Body of pancreas (tissue), 4 donors: ENCODE data around the gene PPL.

Source experiments
- CTCF ChIP-seq, 7 experiments: fragments of 450-650 bp in 4 of 7; fragments of 200-600 bp in 3 of 7; sonication (generic) in 3 of 7; IDR thresholded peaks; one replicate each; pipeline ENCODE4 v1.5.1; 2016 to 2019; ENCODE audit warnings: antibody characterized with exemption in 7 of 7
- POLR2A ChIP-seq, 3 donors: fragments of 450-650 bp; IDR thresholded peaks; one replicate each; pipeline ENCODE4 v1.6.1; 2016; ENCODE audit warnings: antibody characterized with exemption in 3 of 3, mild to moderate bottlenecking in 2 of 3

- TF ChIP-seq POLR2A (IDR thresholded peaks at IDR 0.05) = no peak
- no peak for TF ChIP-seq CTCF (IDR thresholded peaks at IDR 0.05)
These were observed 99.0 kb downstream of the PPL start for GRCh38 chr16:4837733-4838501.
